Measurements from ENCODE around the gene TNXB.
"Not testable (repeated sequence)": the region's sequence is repeated elsewhere in the genome, so short reads cannot be mapped to it uniquely, and the experiment has no call there.

TNXB gene

DNA sequence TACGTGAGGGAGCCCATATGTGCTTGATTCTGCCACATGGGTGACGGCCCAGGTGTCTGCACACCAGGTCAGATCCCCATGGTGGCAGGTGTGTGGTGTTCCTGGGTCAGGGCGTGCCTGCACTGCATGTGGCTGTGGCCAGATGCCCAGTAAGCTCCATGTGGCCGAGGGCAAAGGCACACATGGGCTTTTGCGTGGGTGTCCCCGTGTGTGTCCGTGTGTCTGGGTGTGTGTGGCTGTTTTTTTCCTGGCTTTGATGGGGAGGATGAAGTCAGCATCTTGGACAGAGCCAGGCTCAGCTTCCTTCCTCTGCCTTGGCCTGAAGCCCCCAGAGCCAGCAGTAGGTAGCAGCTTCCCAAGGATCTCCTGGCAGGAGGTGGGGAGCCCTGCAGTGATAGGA, 1.5 kb upstream of the TNXB start:
- DNase-seq (ENCODE audit: low spot score), result no peak

DNA sequence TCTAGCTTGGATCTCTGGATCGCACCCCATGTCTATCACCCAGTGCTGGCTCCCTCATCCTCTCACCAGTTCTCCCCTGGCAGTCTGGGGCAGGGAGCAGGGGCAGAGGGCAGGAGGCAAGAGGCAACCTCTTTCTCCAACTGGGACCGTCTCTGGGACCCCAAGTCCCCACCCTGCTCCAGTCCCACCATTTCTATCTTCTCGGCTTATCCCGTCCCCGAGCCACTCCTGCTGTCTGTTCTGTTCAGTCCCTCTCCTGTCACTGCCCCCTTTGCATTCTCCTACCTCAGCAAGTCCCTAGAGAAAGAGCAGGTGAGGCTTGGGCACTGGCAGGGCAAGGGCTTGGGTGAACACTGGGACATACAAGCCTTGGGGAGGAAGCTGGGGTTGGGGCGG, 625 bp upstream of the TNXB start:
- no peak for DNase-seq (ENCODE audit: low spot score)

DNA sequence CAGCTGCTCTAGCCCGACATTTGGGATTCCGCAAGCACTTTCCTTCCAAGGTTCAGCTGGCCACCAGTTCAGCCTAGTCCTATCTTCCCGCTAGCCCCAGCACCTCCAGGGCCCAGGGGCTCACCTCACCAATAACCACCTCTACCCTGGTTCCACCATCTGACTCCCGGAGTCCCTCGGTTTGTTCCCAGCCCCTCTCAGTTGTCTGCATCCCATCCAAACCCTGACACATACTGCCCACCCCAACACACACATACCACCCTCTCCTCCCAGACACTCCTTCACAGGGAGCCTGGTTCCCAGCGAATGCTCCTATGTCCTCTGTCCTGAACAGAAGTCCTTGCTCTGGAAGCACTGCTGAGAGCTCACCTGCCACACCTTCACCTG, 418 bp downstream of the TNXB start:
- DNase-seq (ENCODE audit: low spot score), result no peak

DNA sequence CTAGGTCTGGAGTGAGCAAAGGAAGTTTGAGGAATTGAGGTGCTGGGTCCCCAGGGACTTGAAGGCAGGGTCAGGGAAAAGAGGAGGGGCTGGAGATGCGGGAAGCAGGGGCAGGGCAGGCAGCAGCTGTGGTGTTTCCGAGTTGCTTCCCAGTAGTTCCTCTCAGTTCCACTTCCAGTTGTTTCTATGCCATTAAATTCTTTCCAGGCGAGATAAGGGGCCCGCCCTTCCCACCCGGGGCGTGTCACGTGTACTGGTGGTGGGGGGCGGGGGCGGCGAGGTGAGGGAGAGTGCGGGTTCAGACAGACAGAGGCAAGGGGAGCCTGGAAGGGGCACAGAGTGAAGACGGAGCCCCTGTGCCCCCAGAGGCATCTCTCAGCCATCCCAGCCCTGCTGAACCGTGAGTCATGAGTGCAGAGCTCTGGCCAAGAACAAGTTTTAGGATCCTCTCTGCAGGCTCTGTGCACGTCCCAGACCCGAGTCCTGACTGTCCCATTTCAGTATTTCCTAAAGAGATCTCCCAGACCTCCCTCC, 977 bp downstream of the TNXB start:
- peak; percentile 75 for DNase-seq (ENCODE audit: low spot score)

DNA sequence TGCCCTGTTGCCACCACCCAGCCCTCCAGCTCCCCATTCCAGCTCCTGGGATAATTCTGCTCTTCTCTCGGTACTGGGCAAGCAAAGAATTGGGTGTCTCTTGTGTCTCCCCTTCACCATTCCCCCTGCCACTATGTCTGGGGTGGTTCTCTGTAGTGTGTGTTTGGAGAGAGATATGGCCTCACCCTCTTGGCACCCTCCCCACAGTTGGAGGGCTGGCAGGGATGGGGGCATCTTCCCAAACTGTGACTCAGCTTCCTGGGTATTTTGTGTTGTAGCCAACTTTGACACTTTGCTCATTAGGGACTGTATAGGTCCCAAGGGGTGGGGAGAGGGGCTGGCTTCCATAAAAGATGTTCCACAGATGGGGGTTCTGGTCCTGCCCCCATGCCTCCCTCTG, 1.7 kb downstream of the TNXB start:
- no peak for DNase-seq (ENCODE audit: low spot score)

DNA sequence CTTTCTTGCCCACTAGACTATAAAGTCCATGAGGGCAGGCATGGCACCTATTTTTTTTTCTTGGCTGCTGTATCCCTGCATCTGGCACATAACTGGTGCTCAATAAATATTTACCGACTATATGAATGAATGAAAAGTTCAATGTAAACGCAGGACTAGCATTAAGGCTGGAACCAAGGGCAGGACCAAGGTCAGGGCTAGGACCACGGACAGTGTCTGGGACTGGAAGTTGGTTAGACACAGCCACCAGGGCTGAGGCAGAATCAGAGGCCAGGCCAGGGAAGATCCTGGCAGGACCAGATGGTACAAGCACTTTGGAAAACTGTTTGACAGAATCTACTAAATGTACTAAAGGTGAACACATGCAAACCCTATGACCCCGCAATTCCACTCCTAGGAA, 3.7 kb downstream of the TNXB start:
- DNase-seq (ENCODE audit: low spot score), result peak; percentile 48

DNA sequence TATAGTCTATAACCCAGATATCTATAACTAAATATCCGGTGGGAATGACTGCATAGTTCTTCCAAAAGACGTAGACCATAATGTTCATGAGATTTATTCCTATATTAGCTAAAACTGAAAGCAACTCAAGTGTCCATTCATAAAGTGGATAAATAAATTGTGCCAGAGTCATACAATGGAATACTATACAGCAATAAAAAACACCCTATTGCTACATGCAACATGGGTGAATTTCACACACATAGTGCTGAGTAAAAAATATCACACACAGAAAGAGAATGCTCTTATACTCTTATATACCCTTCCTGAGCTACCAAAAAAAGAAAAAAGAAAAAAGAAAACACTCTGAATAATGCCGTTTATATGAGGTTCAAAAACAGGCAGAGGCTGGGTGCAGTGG, 6.9 kb downstream of the TNXB start:
- no peak for DNase-seq (ENCODE audit: low spot score)

DNA sequence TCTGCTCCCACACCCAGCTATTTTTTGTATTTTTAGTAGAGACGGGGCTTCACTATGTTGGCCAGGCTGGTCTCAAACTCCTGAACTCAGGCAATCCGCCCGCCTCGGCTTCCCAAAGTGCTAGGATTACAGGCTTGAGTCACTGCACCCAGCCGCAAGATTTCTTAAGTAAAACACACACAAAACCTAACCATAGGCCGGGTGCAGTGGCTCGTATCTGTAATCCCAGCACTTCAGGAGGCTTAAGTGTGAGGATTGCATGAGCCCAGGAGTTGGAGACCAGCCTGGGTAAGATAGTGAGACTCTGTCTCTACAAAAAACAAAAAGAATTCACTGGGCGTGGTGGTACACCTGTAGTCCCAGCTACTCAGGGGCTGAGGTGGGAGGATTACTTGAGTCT, 8.9 kb downstream of the TNXB start:
- DNase-seq (ENCODE audit: low spot score), result not testable (repeated sequence)

DNA sequence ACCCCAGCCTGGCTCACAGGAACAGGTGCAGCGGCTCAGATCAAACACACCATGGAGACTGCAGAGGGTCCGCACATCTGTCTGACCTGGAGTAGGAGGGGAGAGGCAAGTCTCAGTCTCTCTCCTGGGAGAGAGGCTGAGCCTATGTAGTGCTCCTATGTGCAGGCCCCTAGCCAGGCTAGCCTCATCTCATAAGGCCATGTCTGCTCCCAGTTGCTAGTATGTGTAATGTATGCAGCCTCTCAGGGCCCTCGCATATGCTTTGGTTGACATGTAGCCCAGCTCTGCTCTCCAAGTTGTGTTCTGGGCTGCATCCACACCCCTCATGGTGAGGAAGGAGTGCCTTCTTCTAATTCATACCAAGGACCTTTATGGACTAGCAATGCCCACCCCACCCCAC, 11.8 kb downstream of the TNXB start:
- no peak for DNase-seq (ENCODE audit: low spot score)

DNA sequence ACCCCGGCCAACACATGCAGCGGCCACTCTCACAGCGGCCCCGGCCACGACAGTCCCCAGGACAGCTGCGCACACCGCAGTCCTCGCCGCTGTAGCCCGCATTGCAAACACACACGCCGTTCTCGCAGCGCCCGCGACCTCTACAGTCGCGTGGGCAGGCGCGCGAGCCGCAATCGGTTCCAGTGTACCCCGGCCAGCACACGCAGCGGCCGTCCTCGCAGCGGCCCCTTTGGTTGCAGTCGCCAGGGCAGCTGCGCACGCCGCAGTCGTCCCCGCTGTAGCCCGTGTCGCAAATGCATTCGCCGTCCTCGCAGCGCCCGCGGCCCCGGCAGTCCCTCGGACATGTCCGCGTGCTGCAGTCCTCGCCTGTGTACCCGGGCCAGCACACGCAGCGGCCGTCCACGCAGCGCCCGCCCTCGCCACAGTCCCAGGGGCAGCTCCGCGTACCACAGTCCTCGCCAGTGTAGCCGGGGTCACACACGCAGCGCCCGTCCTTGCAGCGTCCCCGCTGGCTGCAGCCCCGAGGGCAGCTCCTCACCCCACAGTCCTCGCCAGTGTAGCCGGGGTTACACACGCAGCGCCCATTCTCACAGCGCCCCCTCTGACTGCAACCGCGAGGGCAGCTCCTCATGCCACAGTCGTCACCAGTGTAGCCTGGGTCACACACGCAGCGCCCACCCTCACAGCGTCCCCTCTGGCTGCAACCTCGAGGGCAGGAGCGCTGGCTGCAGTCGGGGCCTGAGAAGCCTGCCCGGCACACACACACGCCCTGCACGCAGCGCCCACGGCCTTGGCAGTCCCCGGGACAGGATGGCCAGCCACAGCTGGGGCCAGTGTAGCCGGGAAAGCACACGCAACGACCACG, 12.5 kb downstream of the TNXB start:
- DNase-seq (ENCODE audit: low spot score), result no peak

DNA sequence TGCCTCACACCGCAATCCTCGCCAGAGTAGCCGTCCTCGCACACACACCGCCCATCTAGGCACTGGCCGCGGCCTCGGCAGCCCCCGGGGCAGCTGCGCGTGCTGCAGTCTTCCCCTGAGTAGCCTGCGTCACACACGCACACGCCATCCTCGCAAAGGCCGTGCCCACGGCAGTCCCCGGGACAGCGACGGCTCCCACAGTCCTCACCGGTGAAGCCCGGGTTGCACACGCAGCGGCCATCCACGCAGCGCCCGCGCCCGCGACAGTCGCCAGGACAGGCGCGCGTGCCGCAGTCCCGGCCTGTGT, 13.1 kb downstream of the TNXB start:
- no peak for DNase-seq (ENCODE audit: low spot score)

DNA sequence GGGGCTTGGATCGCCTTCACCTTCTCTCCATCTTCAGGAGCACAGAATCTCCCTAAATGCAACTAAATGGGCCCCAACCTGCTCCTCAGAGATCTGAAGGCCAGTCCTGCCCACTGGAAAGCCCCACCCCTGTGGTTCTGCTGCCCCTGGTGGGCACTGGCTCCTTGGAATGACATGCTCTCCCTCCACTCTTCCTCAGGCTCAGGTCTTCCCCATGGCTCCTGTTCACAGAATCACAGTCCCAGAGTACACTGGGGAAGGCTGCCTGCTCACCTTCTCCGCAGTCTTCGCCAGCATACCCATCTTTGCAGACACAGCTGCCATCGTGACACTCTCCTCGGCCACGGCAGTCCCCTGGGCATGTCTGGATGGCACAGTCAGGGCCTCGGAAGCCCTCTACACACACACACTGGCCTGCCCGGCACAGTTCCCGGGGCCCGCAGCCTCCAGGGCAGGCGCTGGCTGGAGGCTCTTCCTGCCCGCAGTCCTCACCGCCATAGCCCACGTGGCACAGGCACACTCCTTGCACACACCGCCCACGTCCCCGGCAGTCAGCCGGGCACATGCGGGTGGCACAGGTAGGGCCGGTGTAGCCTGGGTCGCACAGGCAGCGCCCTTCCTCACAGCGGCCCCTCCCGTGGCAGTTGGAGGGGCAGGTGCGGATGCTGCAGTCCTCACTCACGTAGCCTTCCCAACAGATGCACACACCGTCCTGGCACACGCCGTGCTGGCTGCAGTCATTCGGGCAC, 13.6 kb downstream of the TNXB start:
- DNase-seq (ENCODE audit: low spot score), result no peak

DNA sequence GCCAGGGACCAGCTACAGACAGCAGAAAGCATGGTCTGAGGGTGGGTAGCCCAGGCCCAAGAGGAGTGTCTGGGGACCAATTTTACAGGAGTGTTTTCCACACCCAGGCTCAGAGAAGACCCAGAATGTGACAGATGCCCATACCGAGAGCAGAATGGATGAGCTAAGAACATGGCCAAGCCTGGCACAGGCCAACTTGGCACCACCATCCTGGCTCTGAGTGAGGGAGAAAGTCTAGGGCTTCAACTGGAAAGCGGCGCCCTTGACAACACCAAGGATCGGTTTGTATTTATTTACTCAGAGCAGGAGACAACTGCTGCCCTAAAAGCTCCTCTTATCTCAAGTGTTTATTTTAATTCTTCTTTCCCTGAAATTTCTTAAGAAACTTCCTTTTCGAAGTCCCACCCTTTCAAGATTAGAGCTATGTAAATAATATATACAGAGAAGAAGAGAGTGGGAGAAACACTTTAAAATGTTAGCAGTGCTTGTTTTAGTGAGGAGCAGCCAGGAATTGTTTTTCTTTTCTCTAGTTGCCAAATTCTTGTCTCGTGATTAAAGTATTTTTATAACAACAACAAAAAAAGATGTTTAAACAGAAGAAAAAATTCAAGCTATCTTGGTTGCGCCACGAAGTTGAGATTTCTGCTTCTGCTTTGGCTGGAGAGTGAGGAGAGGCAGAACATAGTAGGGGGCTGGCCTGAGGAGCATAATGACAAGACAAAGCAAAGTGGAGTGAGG, 16.2 kb downstream of the TNXB start:
- DNase-seq (ENCODE audit: low spot score), result peak; percentile 67

DNA sequence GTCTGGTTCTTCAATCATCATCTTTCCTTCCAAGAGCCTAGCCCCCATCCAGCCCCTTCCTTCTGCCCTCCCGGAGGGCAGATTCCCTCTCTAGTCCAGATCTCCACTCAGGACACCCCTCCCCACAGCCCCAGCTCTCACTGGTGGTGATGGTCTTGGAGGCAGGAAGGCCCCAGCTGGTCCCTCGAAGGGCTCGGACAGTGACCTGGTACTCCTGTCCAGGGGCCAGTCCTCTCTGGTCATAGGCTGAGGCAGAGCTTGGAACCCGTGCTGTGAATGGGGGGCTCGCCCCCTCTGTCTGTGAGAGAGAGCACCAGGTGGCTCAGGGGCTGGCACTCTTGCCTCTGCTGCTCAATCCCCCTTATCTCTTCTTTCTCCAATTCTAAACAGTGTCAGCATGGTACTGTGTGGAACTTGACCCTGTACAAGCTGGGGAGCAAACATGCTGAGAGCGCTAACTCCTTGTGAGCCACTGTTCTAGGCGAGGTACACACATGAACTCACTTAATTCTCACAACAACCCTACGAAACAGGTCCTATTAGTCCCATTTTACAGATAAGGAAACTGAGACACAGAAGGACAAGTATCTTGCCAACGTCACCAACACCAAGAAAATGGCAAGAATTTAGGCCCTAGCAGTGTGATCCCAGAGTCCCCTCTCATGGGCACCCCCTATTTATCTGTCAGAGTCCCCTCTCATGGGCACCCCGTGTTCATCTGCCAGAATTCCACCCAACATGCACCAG, 19.9 kb downstream of the TNXB start:
- DNase-seq (ENCODE audit: low spot score), result no peak

DNA sequence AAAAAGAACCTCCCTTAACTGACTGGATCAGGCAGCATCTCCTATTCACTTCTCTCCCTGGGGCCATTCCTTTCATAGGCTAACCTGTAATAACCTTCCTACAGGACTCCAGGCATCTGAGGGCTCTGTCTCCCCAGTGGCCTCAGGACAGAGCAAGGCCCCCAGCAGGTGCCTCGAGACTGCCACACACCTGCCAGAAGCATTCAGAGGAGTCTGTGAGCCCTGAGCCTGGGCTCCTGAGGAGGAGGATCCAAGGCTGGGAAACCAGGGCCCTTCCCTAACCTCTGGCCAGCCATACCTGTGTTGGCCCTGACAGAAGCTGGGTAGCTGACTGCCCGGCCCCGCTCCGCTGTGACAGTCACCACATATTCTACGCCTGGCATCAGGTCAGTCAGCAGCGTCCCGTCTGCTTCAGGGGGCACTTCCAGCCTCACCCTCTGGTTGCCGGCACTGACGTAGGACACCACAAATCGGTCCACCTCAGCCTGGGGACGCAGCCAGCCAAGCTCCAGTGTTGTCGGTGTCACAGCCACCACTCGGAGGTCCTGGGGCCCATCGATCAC, 20.6 kb downstream of the TNXB start:
- no peak for DNase-seq (ENCODE audit: low spot score)

DNA sequence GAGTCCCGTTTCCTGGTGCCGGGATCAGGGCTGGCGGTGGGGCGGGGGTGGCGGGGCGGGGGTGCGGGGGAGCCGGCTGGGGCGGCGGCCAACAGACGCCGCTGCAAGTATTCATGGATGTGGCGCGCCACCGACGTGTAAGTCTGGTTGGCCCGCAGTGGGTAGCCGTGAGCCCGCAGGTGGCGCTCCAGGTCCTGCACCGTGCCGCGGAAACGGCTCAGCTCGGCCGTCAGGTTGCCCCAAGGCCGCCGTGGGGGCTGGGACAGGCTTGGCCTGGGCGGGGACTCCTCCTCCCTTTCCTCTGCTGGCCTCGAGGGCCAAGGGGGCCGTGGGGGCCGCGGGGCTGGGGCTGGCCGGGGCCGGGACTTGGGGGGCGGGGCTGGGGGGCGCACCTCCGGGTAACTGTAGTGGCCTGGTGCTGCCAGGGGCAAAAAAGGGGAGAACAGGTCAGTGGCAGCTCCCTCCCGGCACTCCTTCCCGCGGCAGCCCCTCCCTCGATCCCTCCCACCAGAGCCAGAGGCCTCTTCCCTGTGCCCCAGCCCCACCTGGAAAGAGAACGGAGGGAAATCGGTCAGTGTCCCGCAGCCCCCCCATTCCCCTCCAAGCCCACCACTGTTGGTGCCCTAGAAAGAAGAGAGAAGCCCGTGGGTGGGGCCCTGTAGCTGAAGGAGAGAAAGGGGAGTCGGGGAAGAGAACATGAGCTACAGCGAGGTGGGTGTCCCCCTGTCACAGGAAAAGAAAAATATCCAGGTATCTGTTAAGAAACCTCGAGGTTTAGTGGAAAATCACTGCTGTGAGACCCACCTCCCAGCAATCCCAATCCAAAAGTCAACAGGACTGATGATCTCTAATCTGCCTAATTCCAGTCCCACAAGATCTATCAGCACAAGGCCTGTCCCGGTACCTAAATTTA, 21.3 kb downstream of the TNXB start:
- no peak for DNase-seq (ENCODE audit: low spot score)

DNA sequence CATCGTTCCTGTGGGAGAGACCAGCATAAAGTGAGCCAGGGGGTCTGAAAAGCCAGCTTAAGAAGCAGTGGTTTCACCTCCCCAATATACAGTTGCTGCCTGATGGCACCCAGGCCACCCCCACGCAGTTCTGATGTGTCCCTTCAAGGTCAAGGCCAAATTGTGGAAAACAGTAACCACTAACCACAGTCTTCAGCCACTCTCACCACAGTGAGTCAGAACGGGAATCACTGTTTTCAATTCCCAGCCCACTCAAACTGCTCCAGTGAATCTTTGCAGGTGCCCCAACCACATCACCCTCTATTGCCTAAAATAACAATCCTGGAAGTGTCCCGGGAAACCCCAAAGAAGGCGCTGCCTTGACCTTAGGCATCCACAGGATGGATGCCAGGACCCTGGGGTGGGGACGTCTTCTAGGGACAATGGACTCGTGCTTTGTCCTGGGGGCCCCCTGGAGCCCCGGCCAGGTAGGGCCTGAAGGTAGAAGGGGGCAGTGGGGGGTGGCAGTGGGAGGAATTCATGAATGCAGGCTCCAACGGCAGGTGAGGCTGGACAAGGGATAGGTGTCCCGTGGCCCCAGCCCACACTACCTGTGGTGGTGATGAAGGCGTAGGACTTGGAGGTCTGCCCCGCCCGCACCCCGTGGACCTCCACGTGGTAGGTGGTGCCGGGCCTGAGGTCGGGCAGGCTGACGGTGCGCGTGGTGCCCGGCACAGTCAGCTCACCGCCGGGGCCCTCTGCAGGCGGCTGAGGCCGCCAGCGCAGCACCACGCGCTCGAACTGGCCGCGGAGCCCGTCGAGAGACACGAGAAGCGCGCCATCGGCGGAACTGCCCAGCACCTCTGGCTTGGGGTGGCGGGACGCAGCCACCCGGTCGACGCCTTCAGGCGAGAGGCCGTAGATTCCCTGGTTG, 22.2 kb downstream of the TNXB start:
- peak; percentile 82 for DNase-seq (ENCODE audit: low spot score)

DNA sequence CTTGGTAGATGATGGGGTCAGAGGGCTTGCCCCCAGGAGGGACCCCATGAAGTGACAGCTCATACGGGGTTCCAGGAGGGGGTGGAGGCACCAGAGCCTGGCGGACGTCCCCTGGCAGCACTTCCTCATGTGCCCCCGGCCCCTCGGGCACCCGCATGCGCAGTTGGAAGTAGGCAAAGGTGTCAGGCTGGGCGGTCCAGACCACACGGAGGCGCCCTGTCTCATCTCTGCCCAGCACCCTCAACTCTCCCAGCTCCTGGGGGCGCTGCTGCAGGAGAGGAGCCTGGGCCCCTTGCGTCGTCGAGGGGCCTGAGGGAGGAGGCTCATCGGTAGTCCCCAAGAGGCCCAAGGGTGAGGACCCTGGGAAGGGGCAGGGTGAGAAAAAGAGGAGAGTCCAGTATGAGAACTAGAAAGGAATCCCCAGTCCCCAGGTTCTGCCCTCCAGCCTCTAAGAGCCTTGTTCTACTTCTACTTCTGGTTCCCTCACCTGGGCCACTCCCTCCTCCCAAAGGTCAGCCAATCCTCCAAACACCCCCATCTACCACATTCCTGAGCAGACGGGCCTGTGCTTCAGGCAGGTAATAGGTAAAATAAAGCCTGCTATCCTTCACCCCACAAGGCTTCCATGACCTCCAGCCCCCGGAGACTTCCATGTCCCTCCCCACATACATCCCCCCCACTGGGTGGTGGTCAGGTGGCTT, 23.2 kb downstream of the TNXB start:
- DNase-seq (ENCODE audit: low spot score), result no peak

DNA sequence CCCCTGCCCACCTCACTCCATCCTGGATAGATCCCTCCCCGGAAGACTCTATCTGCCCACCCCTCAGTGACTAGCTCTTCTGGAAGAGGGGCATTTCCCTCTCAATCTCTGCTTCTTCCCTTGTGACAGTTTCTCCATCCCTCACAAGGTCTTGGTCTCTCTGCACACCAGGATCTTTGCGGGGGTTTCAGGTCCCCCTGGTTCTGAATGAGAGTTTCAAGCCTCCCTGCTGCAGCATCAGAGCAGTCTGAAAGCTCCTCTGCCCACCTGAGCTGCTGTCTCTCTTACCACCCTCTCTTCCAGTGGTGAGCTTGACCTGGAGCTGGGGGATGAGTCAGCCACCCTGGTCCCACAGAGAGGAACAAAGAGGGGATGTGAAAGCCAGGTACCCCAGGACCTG, 24.4 kb downstream of the TNXB start:
- no peak for DNase-seq (ENCODE audit: low spot score)

Data from AG08395 (cell line).